AG09309 (cell line): ENCODE measurements around the gene IL34.

ENCODE experiments used
- DNase-seq: peaks from one replicate; pipeline ENCODE4 v3.0.0-alpha.2; 2010; ENCODE audit warnings: low read depth
- H3K4me3 ChIP-seq: 2 replicates; pipeline ENCODE4 v1.5.1; 2011; ENCODE audit warnings: mild to moderate bottlenecking, low read depth, low read length, moderate library complexity; ENCODE audit not compliant: control insufficient read depth
- TF ChIP-seq, protein P1 (sequence below): IDR thresholded peaks from 2 replicates; pipeline ENCODE4 v1.5.1; 2011; ENCODE audit warnings: mild to moderate bottlenecking, low read depth, low read length, inconsistent platforms; ENCODE audit not compliant: insufficient read depth, control insufficient read depth; ENCODE audit errors: missing control alignments

IL34 gene

GRCh38 chr16:70689970-70690891 lies 43.9 kb downstream of the IL34 start:
- TF ChIP-seq, protein P1, sequence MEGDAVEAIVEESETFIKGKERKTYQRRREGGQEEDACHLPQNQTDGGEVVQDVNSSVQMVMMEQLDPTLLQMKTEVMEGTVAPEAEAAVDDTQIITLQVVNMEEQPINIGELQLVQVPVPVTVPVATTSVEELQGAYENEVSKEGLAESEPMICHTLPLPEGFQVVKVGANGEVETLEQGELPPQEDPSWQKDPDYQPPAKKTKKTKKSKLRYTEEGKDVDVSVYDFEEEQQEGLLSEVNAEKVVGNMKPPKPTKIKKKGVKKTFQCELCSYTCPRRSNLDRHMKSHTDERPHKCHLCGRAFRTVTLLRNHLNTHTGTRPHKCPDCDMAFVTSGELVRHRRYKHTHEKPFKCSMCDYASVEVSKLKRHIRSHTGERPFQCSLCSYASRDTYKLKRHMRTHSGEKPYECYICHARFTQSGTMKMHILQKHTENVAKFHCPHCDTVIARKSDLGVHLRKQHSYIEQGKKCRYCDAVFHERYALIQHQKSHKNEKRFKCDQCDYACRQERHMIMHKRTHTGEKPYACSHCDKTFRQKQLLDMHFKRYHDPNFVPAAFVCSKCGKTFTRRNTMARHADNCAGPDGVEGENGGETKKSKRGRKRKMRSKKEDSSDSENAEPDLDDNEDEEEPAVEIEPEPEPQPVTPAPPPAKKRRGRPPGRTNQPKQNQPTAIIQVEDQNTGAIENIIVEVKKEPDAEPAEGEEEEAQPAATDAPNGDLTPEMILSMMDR: no peak
- DNase-seq: no peak
- no peak overlapping the region for H3K4me3 ChIP-seq

- DNase-seq: peak; percentile 98
- TF ChIP-seq, protein P1: no peak
- no peak overlapping the region for H3K4me3 ChIP-seq
These were observed 45.1 kb downstream of the IL34 start for GRCh38 chr16:70691223-70692129.

DNA sequence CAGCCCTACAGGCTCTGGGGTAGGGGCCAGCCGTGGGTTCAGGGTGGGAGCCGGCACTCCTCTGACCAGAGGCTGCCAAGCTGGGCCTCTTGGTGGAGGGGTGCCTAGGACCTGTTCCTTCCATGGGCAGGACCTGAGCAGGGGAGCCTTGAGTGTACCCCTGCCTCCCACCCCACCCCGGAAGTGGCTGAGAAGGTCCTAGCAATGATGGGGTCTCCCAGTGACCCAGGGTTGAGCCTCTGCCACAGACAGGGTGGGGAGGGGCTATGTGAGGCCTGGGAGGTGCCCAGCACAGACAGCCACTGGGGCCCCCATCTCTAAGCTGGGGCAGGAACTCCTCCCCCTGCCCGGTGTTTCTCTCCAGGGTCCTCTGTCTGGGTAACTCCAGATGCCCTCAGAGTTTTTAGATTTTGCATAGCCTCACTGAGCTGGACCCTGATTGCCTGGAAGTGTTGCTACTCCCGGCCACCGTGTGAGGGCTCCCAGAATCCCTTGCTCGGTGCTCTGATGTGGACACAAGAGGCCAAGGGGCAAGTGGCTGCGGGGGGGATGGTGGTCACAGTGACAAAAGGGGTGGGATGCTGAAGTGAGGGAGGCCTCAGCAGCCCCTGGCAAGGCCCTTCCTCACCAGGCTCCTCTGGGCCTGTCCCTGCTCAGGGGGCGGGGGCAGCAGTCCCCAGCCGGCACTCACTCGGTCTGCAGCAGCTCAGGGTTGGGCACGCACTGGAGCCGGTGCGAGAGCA lies 45.9 kb downstream of the IL34 start:
- H3K4me3 ChIP-seq: no peak overlapping the region
- no peak for DNase-seq
- TF ChIP-seq, protein P1: no peak

- no peak for DNase-seq
- H3K4me3 ChIP-seq: no peak overlapping the region
These were observed 46.7 kb downstream of the IL34 start for GRCh38 chr16:70692873-70693671.

DNA sequence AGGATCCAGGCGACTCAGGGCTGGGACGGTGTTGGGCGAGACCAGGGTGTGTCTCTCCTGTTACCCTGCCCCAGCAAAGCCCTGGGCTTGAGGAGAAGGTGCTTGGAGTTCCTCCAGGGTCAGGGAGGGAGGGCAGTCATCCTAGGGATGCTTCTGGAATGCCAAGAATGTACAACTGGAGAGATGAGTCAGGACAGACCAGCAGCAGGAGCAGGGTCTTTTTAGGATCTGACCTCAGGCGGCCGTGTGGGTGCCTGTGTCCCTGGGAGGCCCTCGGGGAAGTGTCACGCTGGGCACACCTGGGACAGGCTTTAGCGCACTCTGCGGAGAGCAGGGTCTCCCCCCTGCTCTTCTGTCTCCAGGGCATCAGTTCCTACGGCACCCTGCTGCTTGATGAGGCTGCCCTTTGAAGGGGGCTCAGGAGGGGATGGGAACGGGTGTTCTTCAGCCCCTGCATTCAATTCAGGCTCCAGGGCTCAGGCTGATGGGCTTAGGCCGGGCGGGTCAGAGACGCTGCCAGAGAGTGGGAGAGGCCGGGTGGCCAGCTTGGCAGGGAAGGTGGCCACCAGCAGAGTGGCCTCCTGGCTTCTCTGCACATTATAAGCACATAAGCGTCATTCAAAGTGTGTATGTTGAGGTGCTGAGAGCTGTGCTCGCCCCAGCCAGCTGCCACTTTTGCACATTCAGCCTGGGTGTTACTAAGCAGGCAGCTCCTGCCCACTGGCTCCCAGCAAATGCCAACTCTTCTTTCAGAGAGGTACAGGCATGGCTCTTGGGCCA lies 47.9 kb downstream of the IL34 start:
- no peak for DNase-seq
- no peak overlapping the region for H3K4me3 ChIP-seq
- TF ChIP-seq, protein P1: no peak

More at GRCh38 chr16:70692873-70693671, 46.7 kb downstream of the IL34 start:
- TF ChIP-seq, protein P1: no peak
